A673 (cell line): ENCODE data around the gene SEC23B.

Source experiments
- EZH2 ChIP-seq: fragments of 200-600 bp; sonication (generic); IDR thresholded peaks from 2 replicates; pipeline ENCODE4 v1.6.1; 2017; ENCODE audit warnings: borderline replicate concordance, low read depth, mild to moderate bottlenecking, mixed read lengths, antibody characterized with exemption, low read length; ENCODE audit not compliant: poor library complexity, severe bottlenecking
- TF ChIP-seq, protein P1 (sequence below): fragments of 300-800, 200-600 bp; sonication (generic); conservative IDR thresholded peaks from 2 replicates; pipeline ENCODE4 v1.5.1; 2017; ENCODE audit warnings: low read depth, mild to moderate bottlenecking, antibody characterized with exemption, low read length, moderate library complexity, mixed read lengths

GRCh38 chr20:18481596-18481995, 26.1 kb upstream of the SEC23B start:
- TF ChIP-seq, protein P1, sequence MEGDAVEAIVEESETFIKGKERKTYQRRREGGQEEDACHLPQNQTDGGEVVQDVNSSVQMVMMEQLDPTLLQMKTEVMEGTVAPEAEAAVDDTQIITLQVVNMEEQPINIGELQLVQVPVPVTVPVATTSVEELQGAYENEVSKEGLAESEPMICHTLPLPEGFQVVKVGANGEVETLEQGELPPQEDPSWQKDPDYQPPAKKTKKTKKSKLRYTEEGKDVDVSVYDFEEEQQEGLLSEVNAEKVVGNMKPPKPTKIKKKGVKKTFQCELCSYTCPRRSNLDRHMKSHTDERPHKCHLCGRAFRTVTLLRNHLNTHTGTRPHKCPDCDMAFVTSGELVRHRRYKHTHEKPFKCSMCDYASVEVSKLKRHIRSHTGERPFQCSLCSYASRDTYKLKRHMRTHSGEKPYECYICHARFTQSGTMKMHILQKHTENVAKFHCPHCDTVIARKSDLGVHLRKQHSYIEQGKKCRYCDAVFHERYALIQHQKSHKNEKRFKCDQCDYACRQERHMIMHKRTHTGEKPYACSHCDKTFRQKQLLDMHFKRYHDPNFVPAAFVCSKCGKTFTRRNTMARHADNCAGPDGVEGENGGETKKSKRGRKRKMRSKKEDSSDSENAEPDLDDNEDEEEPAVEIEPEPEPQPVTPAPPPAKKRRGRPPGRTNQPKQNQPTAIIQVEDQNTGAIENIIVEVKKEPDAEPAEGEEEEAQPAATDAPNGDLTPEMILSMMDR = no peak
- no peak for TF ChIP-seq EZH2
